HG02798 (cell line): ENCODE measurements around the gene RMDN2.

Source experiments
- ATAC-seq: cut with Tn5 transposase; IDR thresholded peaks from one replicate; pipeline ENCODE4 v1.9.1; 2021; ENCODE audit warnings: mild to moderate bottlenecking; ENCODE audit not compliant: unreplicated experiment, poor library complexity

Gene RMDN2

GRCh38 chr2:37896319-37896718 lies 28.8 kb upstream of the RMDN2 start:
- ATAC-seq, result no peak

DNA sequence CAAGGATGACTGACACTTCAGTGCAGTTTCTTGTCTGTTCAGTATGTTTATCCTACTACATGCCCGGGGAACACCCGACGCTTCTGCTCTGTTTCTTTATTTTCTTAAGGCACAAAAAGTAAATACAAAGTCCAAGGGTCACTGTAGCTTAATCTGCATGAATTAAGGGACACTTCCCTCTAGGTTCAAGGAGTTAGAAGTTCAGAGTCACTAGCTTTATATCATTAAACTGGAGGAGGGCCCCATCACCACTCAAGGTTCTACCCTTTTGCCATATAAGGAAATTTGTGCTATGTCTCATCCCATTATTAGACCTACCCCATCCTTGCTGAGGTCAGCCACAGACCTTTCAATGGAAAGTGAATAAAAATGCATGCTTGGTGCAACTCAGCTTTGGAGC lies 27.6 kb upstream of the RMDN2 start:
- no peak for ATAC-seq

DNA sequence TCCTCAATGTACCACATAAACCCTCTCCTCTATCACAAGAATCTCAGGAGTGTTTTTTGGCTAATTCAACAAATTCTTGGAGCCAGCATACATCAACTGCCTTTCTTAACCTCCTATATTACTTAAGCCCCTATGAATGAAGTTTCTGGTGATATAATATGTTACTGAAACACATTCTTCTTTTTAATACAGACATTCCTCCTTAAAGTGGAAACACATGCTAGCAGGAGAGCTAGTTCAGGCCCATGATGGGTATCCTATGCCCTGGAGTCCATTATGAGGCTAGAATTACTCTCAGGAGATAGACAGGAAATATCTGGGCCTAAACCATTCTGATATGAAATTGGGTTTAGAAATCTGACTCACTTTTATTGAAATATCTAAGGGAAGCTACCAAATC lies 26.6 kb upstream of the RMDN2 start:
- no peak for ATAC-seq

DNA sequence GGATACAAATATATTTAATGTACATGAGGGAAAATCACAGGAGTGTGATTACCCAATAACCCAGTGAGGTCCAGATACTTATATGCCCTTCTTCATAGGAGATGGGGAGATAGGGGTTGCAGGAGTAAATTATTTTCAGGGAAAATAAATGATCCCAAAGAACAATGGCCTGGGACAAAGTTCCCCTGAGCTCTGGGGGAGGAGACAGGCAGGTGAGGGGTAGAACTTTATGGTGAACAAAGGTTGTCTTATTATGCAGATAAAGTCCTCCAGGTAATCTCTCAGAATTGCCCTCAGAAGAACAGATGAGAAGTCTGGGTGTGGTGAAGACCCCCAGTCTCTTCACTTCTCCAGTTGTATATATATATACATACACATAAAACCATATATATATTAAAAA lies 22.1 kb upstream of the RMDN2 start:
- ATAC-seq, result no peak

GRCh38 chr2:37904425-37904824 lies 20.7 kb upstream of the RMDN2 start:
- no peak for ATAC-seq

- no peak for ATAC-seq
Measured at GRCh38 chr2:37904993-37905392, 20.1 kb upstream of the RMDN2 start.

DNA sequence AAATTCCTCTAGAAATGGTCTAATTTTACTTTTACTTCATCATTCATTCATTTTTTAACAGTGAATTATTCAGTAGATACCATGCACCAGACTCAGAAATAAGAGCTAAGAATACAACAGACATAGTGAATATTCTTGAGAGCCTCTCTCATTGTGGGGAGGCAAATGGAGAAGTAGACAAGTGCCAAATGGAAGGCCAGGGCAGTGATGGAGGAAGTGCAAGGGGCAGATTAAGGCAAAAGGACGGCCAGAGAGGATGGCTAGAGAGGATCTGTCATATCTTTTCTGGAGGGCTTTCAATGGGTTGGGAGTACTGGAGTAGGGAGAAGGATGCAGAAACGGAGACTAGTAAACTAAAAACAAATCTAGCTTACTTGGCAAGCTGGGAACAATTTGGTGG lies 19.0 kb upstream of the RMDN2 start:
- no peak for ATAC-seq

DNA sequence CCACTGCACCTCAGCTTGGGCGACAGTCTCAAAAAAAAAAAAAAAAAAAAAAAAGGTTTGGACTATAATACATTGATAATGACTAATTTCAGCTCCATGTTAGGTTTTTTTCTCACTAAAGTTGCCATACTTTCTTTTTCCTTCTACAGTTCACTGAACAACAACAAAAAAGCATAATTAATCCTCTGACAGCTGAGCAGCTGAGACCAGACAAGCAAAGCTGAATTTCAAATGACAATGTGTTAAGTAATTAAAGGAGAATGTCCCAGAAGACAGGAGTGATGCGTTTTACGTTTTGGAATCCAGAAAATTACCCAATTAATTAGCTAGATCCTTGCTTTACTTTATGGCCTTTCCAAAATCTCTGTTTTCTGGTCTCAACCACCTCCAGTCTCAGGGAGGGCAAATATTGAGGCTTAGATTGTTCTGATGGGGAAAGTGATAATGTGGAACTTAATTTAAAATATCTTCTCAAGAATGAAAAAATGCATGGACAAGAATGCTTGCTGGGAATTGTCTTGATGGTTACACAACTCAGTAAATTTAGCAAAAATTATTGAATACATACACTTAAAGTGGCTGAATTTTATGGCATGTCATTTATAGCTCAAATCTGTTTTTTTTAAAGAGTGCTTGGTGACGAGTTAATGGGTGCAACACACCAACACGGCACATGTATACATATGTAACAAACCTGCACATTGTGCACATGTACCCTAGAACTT lies 17.4 kb upstream of the RMDN2 start:
- ATAC-seq, result no peak

GRCh38 chr2:37911296-37911873 lies 13.7 kb upstream of the RMDN2 start:
- no peak for ATAC-seq

DNA sequence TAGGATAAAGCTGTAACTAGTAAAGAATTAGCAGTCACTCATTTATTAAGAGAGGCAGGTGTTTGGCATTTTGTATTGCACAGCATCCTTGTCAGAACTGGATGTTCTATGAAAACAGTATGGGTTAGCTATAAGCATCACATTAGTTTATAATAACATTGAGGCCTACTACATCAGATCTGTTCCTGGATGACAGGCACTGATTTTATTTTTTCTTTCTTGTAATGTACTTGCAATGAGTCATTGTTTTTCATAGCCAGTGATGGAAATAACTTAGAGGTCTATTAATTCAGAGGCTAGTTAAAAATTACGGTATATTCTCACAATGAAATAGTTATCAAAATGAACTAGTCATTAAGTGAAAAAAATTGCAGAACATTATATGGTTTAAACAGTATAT lies 13.0 kb upstream of the RMDN2 start:
- ATAC-seq, result no peak

DNA sequence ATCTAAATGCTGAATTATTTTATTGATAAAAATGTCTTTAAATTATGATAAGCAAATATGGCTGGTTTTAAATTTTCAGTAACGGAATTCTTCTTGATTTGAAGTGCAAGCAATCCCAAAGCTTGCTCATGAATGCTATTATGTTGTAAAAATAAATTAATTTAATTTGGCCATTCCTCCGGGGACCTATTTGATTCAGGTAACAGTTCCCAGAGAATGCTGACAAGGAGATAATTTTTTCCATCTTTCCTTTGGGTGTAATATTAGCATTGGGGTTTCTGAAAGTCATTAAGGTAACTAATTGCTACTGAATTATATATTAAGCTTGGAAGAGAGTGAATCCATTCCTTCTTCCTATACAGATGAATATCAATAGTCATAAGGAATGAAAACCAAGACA lies 12.5 kb upstream of the RMDN2 start:
- no peak for ATAC-seq

- no peak for ATAC-seq
Measured at GRCh38 chr2:37914340-37914739, 10.7 kb upstream of the RMDN2 start.

- no peak for ATAC-seq
Measured at GRCh38 chr2:37915773-37916172, 9.3 kb upstream of the RMDN2 start.

- no peak for ATAC-seq
Measured at GRCh38 chr2:37916512-37917082, 8.5 kb upstream of the RMDN2 start.

DNA sequence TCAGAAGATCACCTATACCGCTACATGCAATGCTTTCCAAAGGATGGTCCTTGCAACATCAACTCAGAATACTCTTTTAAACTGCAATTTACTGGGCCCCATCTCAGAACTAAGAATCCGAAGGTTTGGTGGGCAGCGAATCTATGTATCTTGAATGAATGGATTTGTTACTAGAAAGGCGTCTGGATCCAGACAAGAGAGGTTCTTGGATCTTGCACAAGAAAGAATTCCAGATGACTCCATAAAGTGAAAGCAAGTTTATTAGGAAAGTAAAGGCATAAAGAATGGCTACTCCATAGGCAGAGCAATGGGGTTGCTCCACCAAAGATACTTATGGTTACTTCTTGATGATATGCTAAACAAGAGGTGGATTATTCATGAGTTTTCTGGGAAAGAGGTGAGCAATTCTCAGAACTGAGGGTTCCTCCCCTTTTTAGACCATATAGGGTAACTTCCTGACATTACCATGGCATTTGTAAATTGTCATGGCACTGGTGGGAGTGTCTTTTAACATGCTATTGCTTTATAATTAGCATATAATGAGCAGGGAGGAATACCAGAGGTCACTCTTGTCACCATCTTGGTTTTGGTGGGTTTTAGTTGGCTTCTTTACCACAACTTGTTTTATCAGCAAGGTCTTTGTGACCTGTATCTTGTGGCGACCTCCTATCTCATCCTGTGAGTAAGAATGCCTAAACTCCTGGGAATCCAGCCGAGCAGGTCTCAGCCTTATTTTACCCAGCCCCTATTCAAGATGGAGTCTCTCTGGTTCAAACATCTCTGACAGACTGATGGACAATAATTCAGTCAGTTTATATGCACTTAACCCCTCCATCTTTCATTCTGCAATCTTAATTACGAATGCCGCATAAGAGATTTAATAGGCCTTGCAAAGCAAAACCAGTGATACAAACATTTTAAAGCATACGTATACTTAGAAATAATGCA lies 7.5 kb upstream of the RMDN2 start:
- no peak for ATAC-seq

GRCh38 chr2:37918742-37919186 lies 6.3 kb upstream of the RMDN2 start:
- no peak for ATAC-seq

DNA sequence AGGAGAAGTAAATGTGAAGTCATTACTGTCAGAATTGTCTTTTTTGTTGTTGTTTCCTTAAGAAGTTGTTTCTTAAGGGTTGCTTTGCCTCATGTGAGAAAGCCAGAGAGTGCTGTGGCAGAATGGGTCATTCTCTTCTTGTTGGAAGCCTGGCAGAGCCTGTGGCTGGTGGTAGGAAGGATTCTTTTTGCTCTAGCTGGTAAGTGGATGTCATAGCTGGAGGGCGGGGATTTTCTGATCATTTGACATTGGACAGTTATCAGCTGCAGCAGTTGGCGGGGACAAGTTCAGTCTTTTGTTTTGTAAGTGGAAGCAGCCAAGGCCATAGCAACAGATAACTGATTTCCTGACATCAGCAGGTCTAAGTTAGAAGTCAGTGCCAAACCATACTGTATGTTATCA lies 5.5 kb upstream of the RMDN2 start:
- ATAC-seq, result no peak

- no peak for ATAC-seq
Measured at GRCh38 chr2:37920570-37920969, 4.5 kb upstream of the RMDN2 start.

DNA sequence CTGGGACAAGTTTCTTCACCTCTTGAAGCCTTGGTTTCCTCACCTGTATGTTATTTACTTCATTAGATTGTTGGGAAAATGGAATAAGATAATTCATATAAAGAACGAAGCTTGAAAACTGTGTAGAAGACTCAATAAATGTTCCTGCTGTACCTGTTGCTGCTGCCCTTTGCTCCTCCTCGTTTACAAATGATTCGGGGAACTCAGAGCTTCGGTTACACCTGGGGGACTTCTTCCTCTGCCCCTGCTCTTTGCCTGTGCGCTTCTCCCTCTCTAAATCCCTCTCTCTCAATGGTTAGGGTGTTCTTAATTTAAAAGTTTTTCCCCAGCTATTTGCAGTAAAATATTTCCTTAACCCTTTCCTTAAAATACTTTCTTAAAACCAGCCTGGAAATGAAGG lies 3.3 kb upstream of the RMDN2 start:
- no peak for ATAC-seq

GRCh38 chr2:37923308-37924055 lies 1.6 kb upstream of the RMDN2 start:
- no peak for ATAC-seq
